GM19468 (cell line): ENCODE data around the gene MRPL18.
"Not testable (repeated sequence)": the region's sequence is repeated elsewhere in the genome, so short reads cannot be mapped to it uniquely, and the experiment has no call there.

Experiments
- ATAC-seq: cut with Tn5 transposase; IDR thresholded peaks from one replicate; pipeline ENCODE4 v1.9.1; 2021; ENCODE audit warnings: mild to moderate bottlenecking, moderate library complexity, moderate number of reproducible peaks; ENCODE audit not compliant: unreplicated experiment; ENCODE audit errors: extremely low read depth

Gene MRPL18

GRCh38 chr6:159769470-159769869 lies 20.8 kb upstream of the MRPL18 start:
- ATAC-seq = no peak

GRCh38 chr6:159772196-159772595 lies 18.1 kb upstream of the MRPL18 start:
- ATAC-seq = no peak

- ATAC-seq = no peak
Measured at GRCh38 chr6:159777240-159777904, 12.9 kb upstream of the MRPL18 start.

- ATAC-seq = no peak
Measured at GRCh38 chr6:159778131-159778530, 12.1 kb upstream of the MRPL18 start.

GRCh38 chr6:159778542-159779103 lies 11.6 kb upstream of the MRPL18 start:
- ATAC-seq = no peak

- no peak for ATAC-seq
Measured at GRCh38 chr6:159788276-159788675, 2.0 kb upstream of the MRPL18 start.

- ATAC-seq = no peak
Measured at GRCh38 chr6:159788753-159789376, 1.4 kb upstream of the MRPL18 start.

GRCh38 chr6:159789377-159790148 lies 704 bp upstream of the MRPL18 start, which contains the start of gene TCP1:
Gene TCP1, minus strand, starts transcription at chr6:159789602. Its CDS starts 134 bp downstream, at chr6:159789468.
- ATAC-seq = peak; percentile 51

- no peak for ATAC-seq
Measured at GRCh38 chr6:159790956-159791598, 810 bp downstream of the MRPL18 start.

GRCh38 chr6:159794976-159795375 lies 4.7 kb downstream of the MRPL18 start:
- not testable (repeated sequence) for ATAC-seq

GRCh38 chr6:159797554-159797953 lies 7.3 kb downstream of the MRPL18 start:
- no peak for ATAC-seq

GRCh38 chr6:159800141-159800865 lies 10.0 kb downstream of the MRPL18 start, which contains the start of gene PNLDC1:
Gene PNLDC1, plus strand, starts transcription at chr6:159800276. Its CDS starts 32 bp downstream, at chr6:159800308.
- ATAC-seq = no peak

- no peak for ATAC-seq
Measured at GRCh38 chr6:159801935-159802334, 11.7 kb downstream of the MRPL18 start.

GRCh38 chr6:159804504-159804903 lies 14.2 kb downstream of the MRPL18 start:
- no peak for ATAC-seq

GRCh38 chr6:159805440-159806020 lies 15.3 kb downstream of the MRPL18 start:
- ATAC-seq = no peak

GRCh38 chr6:159806021-159806458 lies 15.8 kb downstream of the MRPL18 start:
- no peak for ATAC-seq

- ATAC-seq = no peak
Measured at GRCh38 chr6:159807150-159807858, 17.0 kb downstream of the MRPL18 start.

- no peak for ATAC-seq
Measured at GRCh38 chr6:159808647-159809046, 18.4 kb downstream of the MRPL18 start.

- no peak for ATAC-seq
Measured at GRCh38 chr6:159809149-159809548, 18.9 kb downstream of the MRPL18 start.
